ENCODE results near the gene NPFF. TPM values are rescaled to one million over a fixed set of nuclear protein-coding genes. Genes with fewer than 3 reads are reported as not detected.
A peak's percentile ranks its signal among the peaks of the same experiment; 100 is the strongest.

NPFF gene
- total RNA-seq, 1 donor, result not detected

GRCh38 chr12:53500776-53501614, 6.3 kb downstream of the NPFF start, which contains the start of gene TARBP2:
Gene TARBP2, plus strand, starts transcription at chr12:53501283. Its CDS starts 126 bp downstream, at chr12:53501409.
- H3K4me3 ChIP-seq (ENCODE audit: low read depth, low read length), result peak within 1 kb of the TSS; percentile 85
- TF ChIP-seq CTCF (IDR thresholded peaks at IDR 0.05; ENCODE audit: insufficient read depth, low read depth, low read length), result no peak
- peak; percentile 100 for DNase-seq (ENCODE audit: low read depth)

GRCh38 chr12:53500142-53500775, 7.0 kb downstream of the NPFF start:
- H3K4me3 ChIP-seq (ENCODE audit: low read depth, low read length), result peak overlapping the region; percentile 85
- no peak for TF ChIP-seq CTCF (IDR thresholded peaks at IDR 0.05; ENCODE audit: insufficient read depth, low read depth, low read length)
- DNase-seq (ENCODE audit: low read depth), result peak; percentile 96

- peak within 1 kb of the TSS; percentile 85 for H3K4me3 ChIP-seq (ENCODE audit: low read depth, low read length)
- no peak for TF ChIP-seq CTCF (IDR thresholded peaks at IDR 0.05; ENCODE audit: insufficient read depth, low read depth, low read length)
- peak; percentile 73 for DNase-seq (ENCODE audit: low read depth)
Measured at GRCh38 chr12:53499266-53500141, 7.8 kb downstream of the NPFF start, which contains the start of gene MAP3K12. Gene MAP3K12, minus strand, starts transcription at chr12:53499458. Its CDS starts 12,067 bp downstream, at chr12:53487391.

- DNase-seq (ENCODE audit: low read depth), result no peak
- TF ChIP-seq CTCF (IDR thresholded peaks at IDR 0.05; ENCODE audit: insufficient read depth, low read depth, low read length), result no peak
- peak overlapping the region; percentile 85 for H3K4me3 ChIP-seq (ENCODE audit: low read depth, low read length)
Measured at GRCh38 chr12:53498235-53498630, 9.1 kb downstream of the NPFF start.

GRCh38 chr12:53497461-53497860, 9.8 kb downstream of the NPFF start:
- peak overlapping the region; percentile 45 for H3K4me3 ChIP-seq (ENCODE audit: low read depth, low read length)
- no peak for DNase-seq (ENCODE audit: low read depth)
- no peak for TF ChIP-seq CTCF (IDR thresholded peaks at IDR 0.05; ENCODE audit: insufficient read depth, low read depth, low read length)

GRCh38 chr12:53496752-53497032, 10.6 kb downstream of the NPFF start:
- TF ChIP-seq CTCF (IDR thresholded peaks at IDR 0.05; ENCODE audit: insufficient read depth, low read depth, low read length), result no peak
- DNase-seq (ENCODE audit: low read depth), result peak; percentile 59
- peak overlapping the region; percentile 45 for H3K4me3 ChIP-seq (ENCODE audit: low read depth, low read length)

All from fibroblast of villous mesenchyme (primary cell).